Urinary bladder (tissue), 4 donors: ENCODE measurements around the gene MYO7B. TPM values are rescaled to one million over a fixed set of nuclear protein-coding genes. Genes with fewer than 3 reads are reported as not detected.

ENCODE experiments used
- DNase-seq: peaks from one replicate; pipeline ENCODE4 v3.0.0-alpha.2; 2015; ENCODE audit errors: extremely low spot score
- H3K27ac ChIP-seq: one replicate; pipeline ENCODE4 v1.5.1; 2013; ENCODE audit warnings: low read depth, mild to moderate bottlenecking, moderate library complexity
- H3K36me3 ChIP-seq: one replicate; pipeline ENCODE4 v1.6.1; 2013; ENCODE audit warnings: mild to moderate bottlenecking, moderate library complexity; ENCODE audit not compliant: insufficient read depth
- H3K4me1 ChIP-seq: one replicate; pipeline ENCODE4 v1.6.1; 2013; ENCODE audit warnings: mild to moderate bottlenecking, moderate library complexity; ENCODE audit not compliant: insufficient read depth
- H3K4me3 ChIP-seq: one replicate; pipeline ENCODE4 v1.5.1; 2013; ENCODE audit warnings: low read depth, low read length
- WGBS: extraction: QIAGEN DNeasy Blood & Tissue Kit; methylation state at CpG from one replicate; pipeline ENCODE4 v1.1.7; 2013; 5-methylcytosine and 5-hydroxymethylcytosine counted together
- polyA plus RNA-seq: library from polyadenylated mRNA; stranded (reverse); fragments of 200-250 nt; gene quantifications from one replicate; pipeline ENCODE4 v1.2.3, GENCODE V29; 2013
- total RNA-seq: library from RNA; depleted of rRNA; stranded (reverse); fragments of >200 nt; gene quantifications from one replicate; pipeline ENCODE4 v1.2.3, GENCODE V29; 2014
- donor health status: healthy with polysubstance abuse.
- donor health status: healthy.

MYO7B gene
- total and polyA plus RNA-seq, 2 donors, result 0.11 to 0.51 TPM

- 68% methylated on average over 7 of the region's 7 CpGs for WGBS
Observed at GRCh38 chr2:127551221-127551930, 15.9 kb downstream of the MYO7B start.

GRCh38 chr2:127552336-127552735, 16.9 kb downstream of the MYO7B start:
- Histone ChIP-seq H3K4me3 (no peak overlapping the region), H3K36me3 (no peaks in the 10 kb centered on the region), H3K27ac (no peak overlapping the region), H3K4me1 (no peaks in the 10 kb centered on the region)
- no peak for DNase-seq
- 79% methylated on average over 6 of the region's 6 CpGs for WGBS

More at GRCh38 chr2:127551221-127551930, 15.9 kb downstream of the MYO7B start:
- Histone ChIP-seq H3K4me1 (no peaks in the 10 kb centered on the region), H3K4me3 (no peak overlapping the region), H3K27ac (no peak overlapping the region), H3K36me3 (no peaks in the 10 kb centered on the region)
- DNase-seq, result no peak

- no peak for DNase-seq
- no peak overlapping the region for H3K27ac ChIP-seq
- no peak overlapping the region for H3K4me3 ChIP-seq
- no peaks in the 10 kb centered on the region for H3K4me1 ChIP-seq
- WGBS, result 87% methylated on average over 2 of the region's 2 CpGs
- no peaks in the 10 kb centered on the region for H3K36me3 ChIP-seq
Observed at GRCh38 chr2:127552846-127553245, 17.4 kb downstream of the MYO7B start.

- H3K4me3 ChIP-seq, result no peak overlapping the region
- no peaks in the 10 kb centered on the region for H3K4me1 ChIP-seq
- WGBS, result 84% methylated on average over 8 of the region's 8 CpGs
- no peaks in the 10 kb centered on the region for H3K36me3 ChIP-seq
- no peak for DNase-seq
- no peak overlapping the region for H3K27ac ChIP-seq
Observed at GRCh38 chr2:127558911-127559310, 23.4 kb downstream of the MYO7B start.

GRCh38 chr2:127559454-127559853, 24.0 kb downstream of the MYO7B start:
- Histone ChIP-seq H3K27ac (no peak overlapping the region), H3K4me3 (no peak overlapping the region), H3K36me3 (no peaks in the 10 kb centered on the region), H3K4me1 (no peaks in the 10 kb centered on the region)
- 78% methylated on average over 5 of the region's 5 CpGs for WGBS
- DNase-seq, result no peak

GRCh38 chr2:127560201-127560930, 24.9 kb downstream of the MYO7B start:
- no peaks in the 10 kb centered on the region for H3K36me3 ChIP-seq
- WGBS, result 75% methylated on average over 13 of the region's 13 CpGs
- no peak for DNase-seq
- H3K27ac ChIP-seq, result no peak overlapping the region
- H3K4me1 ChIP-seq, result no peaks in the 10 kb centered on the region
- no peak overlapping the region for H3K4me3 ChIP-seq

GRCh38 chr2:127560931-127561280, 25.4 kb downstream of the MYO7B start:
- Histone ChIP-seq H3K27ac (no peak overlapping the region), H3K4me3 (no peak overlapping the region), H3K4me1 (no peaks in the 10 kb centered on the region), H3K36me3 (no peaks in the 10 kb centered on the region)
- 84% methylated on average over 5 of the region's 5 CpGs for WGBS
- DNase-seq, result no peak

- no peak overlapping the region for H3K27ac ChIP-seq
- DNase-seq, result no peak
- no peaks in the 10 kb centered on the region for H3K36me3 ChIP-seq
- H3K4me3 ChIP-seq, result no peak overlapping the region
- 89% methylated on average over 8 of the region's 8 CpGs for WGBS
- no peaks in the 10 kb centered on the region for H3K4me1 ChIP-seq
Observed at GRCh38 chr2:127561371-127561770, 25.9 kb downstream of the MYO7B start.

GRCh38 chr2:127562936-127563335, 27.5 kb downstream of the MYO7B start:
- H3K36me3 ChIP-seq, result no peaks in the 10 kb centered on the region
- 85% methylated on average over 2 of the region's 2 CpGs for WGBS
- H3K4me3 ChIP-seq, result no peak overlapping the region
- no peak for DNase-seq
- no peaks in the 10 kb centered on the region for H3K4me1 ChIP-seq
- H3K27ac ChIP-seq, result no peak overlapping the region

GRCh38 chr2:127563458-127564428, 28.3 kb downstream of the MYO7B start:
- no peak overlapping the region for H3K4me3 ChIP-seq
- 81% methylated on average over 14 of the region's 14 CpGs for WGBS
- H3K27ac ChIP-seq, result no peak overlapping the region
- no peaks in the 10 kb centered on the region for H3K4me1 ChIP-seq
- no peak for DNase-seq
- no peaks in the 10 kb centered on the region for H3K36me3 ChIP-seq

- H3K27ac ChIP-seq, result no peak overlapping the region
- H3K4me1 ChIP-seq, result no peaks in the 10 kb centered on the region
- WGBS, result 85% methylated on average over 11 of the region's 11 CpGs
- no peak for DNase-seq
- H3K36me3 ChIP-seq, result no peaks in the 10 kb centered on the region
- no peak overlapping the region for H3K4me3 ChIP-seq
Observed at GRCh38 chr2:127564429-127565260, 29.2 kb downstream of the MYO7B start.

- Histone ChIP-seq H3K4me3 (no peak overlapping the region), H3K36me3 (no peaks in the 10 kb centered on the region), H3K27ac (no peak overlapping the region), H3K4me1 (no peaks in the 10 kb centered on the region)
- WGBS, result 92% methylated on average over 12 of the region's 12 CpGs
- DNase-seq, result no peak
Observed at GRCh38 chr2:127565261-127566138, 30.0 kb downstream of the MYO7B start.
